Mucosa of stomach (tissue), 1 donor: ENCODE measurements around the gene XXYLT1.

ENCODE experiments used
- H3K27me3 ChIP-seq: one replicate; pipeline ENCODE4 v1.7.0; 2013; ENCODE audit warnings: mild to moderate bottlenecking, low read length; ENCODE audit not compliant: control insufficient read depth, insufficient read depth
- H3K36me3 ChIP-seq: one replicate; pipeline ENCODE4 v1.7.0; 2013; ENCODE audit warnings: low read length; ENCODE audit not compliant: control insufficient read depth, insufficient read depth
- H3K4me1 ChIP-seq: one replicate; pipeline ENCODE4 v1.7.0; 2013; ENCODE audit warnings: mild to moderate bottlenecking, low read length; ENCODE audit not compliant: control insufficient read depth, insufficient read depth
- H3K4me3 ChIP-seq: one replicate; pipeline ENCODE4 v1.7.0; 2013; ENCODE audit warnings: low read length
- H3K9ac ChIP-seq: one replicate; pipeline ENCODE4 v1.7.0; 2013; ENCODE audit warnings: mild to moderate bottlenecking, low read length, moderate library complexity
- H3K9me3 ChIP-seq: one replicate; pipeline ENCODE4 v1.7.0; 2013; ENCODE audit warnings: mild to moderate bottlenecking, low read length, moderate library complexity; ENCODE audit not compliant: control insufficient read depth
- donor health status: Pancreatic carcinoma.

XXYLT1 gene

DNA sequence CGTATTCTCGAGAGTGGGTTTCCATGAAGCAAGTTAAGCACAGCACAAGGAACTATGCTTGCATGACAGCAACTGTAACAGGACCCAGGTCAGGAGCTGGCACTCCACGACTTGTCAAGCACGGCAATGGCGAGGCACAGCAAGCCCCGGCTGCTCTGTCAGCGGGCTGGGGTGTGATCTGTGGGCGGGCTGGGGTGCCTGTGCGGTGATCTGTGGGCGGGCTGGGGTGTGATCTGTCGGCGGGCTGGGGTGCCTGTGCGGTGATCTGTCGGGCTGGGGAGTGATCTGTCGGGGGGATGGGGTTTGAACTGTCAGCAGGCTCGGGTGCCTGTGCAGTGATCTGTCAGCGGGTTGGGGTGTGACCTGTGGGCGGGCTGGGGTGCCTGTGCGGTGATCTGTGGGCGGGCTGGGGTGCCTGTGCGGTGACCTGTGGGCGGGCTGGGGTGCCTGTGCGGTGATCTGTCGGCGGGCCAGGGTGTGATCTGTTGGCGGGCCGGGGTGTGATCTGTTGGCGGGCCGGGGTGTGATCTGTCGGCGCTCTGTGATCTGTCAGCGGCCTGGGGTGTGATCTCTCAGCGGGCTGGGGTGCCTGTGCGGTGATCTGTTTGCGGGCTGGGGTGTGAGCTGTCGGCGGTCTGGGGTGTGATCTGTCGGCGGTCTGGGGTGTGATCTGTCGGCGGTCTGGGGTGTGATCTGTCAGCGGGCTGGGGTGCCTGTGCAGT lies 205.7 kb downstream of the XXYLT1 start:
- H3K36me3 ChIP-seq = peaks cover 3% of the 10 kb centered on the region
- H3K4me3 ChIP-seq = no peak overlapping the region
- no peak overlapping the region for H3K9ac ChIP-seq
- no peaks in the 10 kb centered on the region for H3K27me3 ChIP-seq
- no peaks in the 10 kb centered on the region for H3K9me3 ChIP-seq
- H3K4me1 ChIP-seq = peaks cover 23% of the 10 kb centered on the region

DNA sequence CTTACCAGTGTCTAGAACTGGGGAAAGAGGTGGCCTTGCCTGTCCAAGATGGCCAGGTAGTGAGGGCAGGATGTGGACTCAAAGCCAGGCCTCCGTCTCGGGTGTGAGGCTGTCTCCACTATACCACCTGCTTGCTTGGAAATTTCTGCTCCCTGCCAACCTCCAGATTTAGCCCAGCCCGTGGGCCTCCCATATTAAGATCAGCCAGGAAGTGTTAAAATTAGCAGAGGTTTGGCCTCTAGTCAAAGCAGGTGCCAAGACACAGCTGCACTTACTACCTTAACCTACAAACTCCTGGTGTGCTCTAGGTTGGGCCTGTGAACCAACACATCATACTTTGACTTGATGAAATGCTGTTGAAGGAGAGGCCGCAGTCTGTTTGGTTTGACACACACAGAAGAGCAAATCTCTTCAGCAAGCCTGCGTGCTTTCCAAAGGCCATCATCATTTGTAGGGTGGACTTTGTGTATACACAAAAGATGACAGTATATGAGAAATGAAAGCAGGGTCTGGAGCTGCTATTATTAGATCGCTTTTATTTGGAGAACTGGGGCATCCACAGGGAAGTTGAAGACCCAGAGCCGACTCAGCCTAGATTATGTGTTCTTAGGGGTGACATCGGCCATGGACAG lies 206.5 kb downstream of the XXYLT1 start:
- Histone ChIP-seq H3K36me3 (peaks cover 3% of the 10 kb centered on the region), H3K4me3 (no peak overlapping the region)

DNA sequence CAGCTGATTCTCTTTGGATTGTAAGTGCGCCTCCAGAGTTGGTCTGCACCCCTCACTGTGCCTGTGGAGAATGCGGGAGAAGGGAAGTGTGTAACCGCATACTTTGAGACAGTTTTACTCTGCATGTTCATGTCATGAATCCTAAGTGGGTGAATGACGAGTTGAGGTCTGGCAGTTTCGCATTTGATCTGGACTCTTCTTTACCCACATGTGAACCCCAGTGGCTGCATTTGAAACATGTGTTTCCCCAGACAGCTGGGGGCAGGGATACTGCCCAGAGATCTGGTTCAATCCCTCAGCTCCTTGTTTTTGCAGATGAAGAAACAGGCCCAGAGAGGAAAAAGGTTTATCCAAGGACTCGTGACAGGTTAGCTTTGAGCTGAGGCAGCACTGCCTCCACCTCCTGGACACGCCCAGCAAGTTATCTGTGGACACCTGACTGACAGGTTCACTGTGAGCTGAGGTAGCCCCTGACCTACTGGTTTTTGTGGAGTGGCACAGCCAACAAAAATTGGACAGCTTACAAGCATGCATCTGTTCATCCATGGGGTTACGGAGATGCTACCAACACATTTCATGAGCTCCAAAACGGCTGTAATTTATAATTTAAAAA lies 207.3 kb downstream of the XXYLT1 start:
- peaks cover 16% of the 10 kb centered on the region for H3K4me1 ChIP-seq
- H3K4me3 ChIP-seq = no peak overlapping the region
- H3K9ac ChIP-seq = peak overlapping the region; percentile 8
- H3K36me3 ChIP-seq = peaks cover 1% of the 10 kb centered on the region
- no peaks in the 10 kb centered on the region for H3K9me3 ChIP-seq
- H3K27me3 ChIP-seq = no peaks in the 10 kb centered on the region

More for the DNA sequence above, 206.5 kb downstream of the XXYLT1 start:
- Histone ChIP-seq H3K27me3 (no peaks in the 10 kb centered on the region), H3K9me3 (no peaks in the 10 kb centered on the region), H3K4me1 (peaks cover 16% of the 10 kb centered on the region), H3K9ac (no peak overlapping the region)

DNA sequence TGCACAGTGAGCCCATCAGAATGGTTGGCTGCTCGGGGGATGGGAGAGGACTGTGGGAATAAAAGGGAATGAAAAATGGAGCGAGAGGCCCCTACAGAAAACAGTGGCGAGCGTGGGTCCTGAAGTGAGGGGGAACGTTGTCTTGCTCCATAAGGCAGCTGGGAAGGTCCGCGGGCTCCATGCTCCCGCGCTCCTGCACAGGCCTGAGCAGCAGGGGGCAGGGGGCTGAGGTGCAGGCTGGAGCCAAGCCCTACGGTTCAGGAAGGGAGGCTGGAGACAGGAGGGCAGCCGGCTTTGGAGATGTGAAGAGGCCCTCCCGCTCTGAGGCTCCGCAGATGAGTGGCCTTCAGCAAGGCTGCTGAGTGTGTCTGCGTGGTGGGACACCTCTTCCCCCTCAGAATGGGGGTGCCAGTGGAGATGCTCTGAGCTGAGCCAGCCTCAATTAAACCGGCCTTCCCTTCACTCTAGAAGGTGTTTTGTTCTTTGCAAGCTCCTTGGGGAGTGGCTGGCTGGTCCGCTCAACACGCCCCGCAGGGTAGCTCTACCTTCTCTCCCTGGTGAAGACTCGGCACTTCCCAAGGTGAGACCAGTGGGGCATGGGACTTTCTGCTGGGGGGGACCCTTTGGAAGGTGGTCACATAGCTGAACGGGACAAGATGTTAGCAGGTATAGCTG lies 208.0 kb downstream of the XXYLT1 start:
- no peaks in the 10 kb centered on the region for H3K36me3 ChIP-seq
- no peaks in the 10 kb centered on the region for H3K9me3 ChIP-seq
- H3K27me3 ChIP-seq = no peaks in the 10 kb centered on the region
- H3K4me3 ChIP-seq = no peak overlapping the region
- no peak overlapping the region for H3K9ac ChIP-seq
- H3K4me1 ChIP-seq = peaks cover 16% of the 10 kb centered on the region

DNA sequence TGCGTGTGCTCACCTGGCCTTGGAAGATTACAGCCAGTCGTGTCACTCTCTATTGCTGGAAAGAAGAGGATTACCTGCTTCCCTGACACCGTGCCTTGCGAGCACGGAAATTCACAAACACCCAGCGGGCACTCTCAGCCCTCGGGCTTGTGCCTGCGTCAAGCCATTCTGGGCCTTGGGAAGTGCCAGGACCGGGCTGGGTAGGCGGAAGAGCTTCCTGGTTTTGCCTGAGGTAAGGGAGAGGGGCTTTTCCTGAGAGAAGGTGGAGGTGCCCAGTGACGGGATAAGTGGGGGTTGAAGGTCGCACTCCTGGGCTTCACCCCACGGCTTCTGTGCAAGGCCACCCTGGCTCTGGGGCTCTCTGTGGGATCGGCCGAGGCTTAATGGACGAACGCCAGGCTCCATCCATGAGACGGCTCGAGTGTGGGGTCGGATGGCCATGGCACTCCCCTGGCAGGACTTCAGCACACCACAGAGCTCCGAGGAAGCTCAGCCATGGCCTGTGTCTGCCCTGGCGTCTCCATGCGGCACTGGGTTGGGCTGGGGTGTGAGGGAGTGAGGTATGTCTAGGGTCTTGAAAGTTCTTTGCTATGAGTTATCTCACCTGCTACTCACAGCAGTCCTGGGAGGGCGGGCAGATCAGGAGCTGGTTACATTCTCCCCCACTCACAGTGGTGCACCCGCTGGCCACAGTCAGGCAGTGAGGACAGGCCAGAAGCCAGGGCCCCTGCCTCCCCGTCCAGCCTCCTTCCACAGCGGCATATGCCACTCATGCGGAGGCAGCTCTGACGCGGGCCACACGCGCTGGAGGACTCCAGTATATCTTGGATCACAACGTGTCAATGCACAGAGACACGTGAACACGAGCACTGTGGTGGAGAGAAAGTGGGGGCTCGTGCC lies 209.0 kb downstream of the XXYLT1 start:
- no peak overlapping the region for H3K9ac ChIP-seq
- peaks cover 16% of the 10 kb centered on the region for H3K4me1 ChIP-seq
- no peaks in the 10 kb centered on the region for H3K36me3 ChIP-seq
- H3K4me3 ChIP-seq = no peak overlapping the region
- H3K27me3 ChIP-seq = no peaks in the 10 kb centered on the region
- H3K9me3 ChIP-seq = no peaks in the 10 kb centered on the region

DNA sequence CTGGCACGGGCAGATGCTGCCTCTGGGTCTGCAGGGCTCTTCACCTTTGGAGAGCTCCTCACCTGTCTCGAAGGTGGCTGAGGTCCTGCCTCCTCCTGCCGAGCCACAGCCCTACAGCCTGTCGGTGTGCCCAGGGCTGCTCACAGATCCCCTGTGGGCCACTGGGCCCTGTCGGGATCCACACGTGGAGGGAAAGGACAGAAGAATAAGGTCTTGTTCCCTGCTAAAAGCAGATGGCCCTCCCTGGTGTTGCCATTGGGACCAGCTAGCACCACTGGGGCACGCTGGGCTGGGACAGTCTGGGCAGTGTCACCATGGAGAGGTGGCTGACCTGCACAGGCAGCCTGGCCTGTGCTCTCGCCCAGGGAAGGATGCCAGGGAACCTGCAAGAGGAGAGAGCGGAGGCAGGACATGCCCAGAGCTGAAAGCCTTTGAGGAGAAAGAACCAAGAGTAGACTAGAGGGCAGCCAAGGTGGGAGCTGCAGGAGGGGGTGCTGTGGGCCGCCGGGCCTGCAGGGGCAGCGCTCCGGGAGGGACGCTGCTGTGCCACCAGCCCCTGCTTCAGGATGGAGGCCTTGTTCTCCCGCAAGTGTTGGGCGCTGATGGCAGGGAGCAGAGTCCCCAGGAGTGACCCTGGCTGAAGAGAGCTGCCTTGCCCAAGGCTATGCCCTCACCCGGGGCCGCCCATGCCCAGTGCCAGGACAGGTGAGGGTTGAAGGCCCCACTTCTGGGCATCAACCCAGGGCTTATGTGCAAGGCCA lies 210.2 kb downstream of the XXYLT1 start:
- H3K9ac ChIP-seq = no peak overlapping the region
- no peaks in the 10 kb centered on the region for H3K9me3 ChIP-seq
- H3K4me1 ChIP-seq = peaks cover 16% of the 10 kb centered on the region
- no peaks in the 10 kb centered on the region for H3K36me3 ChIP-seq
- H3K4me3 ChIP-seq = no peak overlapping the region
- H3K27me3 ChIP-seq = no peaks in the 10 kb centered on the region

DNA sequence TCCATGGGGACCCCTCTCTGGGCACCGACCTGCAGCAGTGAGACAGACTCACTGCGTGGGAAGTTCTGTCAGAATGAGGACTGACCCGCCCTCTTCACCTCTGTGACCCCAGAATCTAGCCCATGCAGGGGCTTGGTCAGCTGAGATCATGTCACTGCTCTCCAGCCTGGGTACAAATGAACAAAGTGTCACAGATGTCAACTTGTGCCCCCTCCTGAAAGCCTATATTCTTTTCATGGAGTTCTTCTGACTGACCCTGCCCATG lies 210.8 kb downstream of the XXYLT1 start:
- Histone ChIP-seq H3K27me3 (no peaks in the 10 kb centered on the region), H3K4me3 (no peak overlapping the region), H3K9me3 (no peaks in the 10 kb centered on the region), H3K36me3 (no peaks in the 10 kb centered on the region), H3K4me1 (peaks cover 16% of the 10 kb centered on the region), H3K9ac (no peak overlapping the region)

DNA sequence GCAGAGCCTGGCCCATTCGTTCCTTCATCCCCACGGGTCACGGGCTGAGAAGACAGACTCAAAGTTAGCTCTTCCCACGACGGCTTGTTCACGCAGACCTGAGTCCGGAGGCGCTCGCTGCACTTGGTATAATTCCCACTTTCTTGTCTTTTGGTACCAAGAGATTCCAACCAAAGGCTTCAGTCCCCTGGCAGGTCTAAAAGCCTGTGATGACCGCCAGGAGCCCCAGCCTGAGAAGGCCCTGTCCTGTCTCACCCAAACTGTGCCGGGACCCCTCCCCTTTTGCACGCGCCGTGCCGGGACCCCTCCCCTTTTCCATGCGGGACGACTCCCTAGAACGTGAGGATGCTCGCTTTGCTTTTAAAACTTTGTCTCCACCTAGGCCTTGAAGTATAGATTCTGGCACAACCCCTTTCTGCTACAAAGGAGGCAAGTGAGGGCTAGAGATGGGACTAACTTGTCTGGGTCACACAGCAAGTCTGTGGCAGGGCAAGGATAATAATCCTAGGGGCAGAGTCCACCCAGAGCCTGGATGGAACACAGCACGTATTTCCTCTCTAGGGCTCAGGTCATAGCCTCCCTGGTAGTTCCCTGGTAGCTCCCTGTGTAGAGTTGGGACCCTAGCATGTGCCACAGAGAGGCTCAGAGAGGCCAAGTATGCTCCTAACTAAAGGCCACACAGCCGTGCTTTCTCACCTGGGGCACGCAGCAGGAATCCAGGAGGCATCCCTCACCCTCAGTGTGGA lies 211.3 kb downstream of the XXYLT1 start:
- Histone ChIP-seq H3K4me3 (no peak overlapping the region), H3K4me1 (peaks cover 15% of the 10 kb centered on the region), H3K9me3 (no peaks in the 10 kb centered on the region), H3K9ac (no peak overlapping the region), H3K36me3 (no peaks in the 10 kb centered on the region), H3K27me3 (no peaks in the 10 kb centered on the region)

DNA sequence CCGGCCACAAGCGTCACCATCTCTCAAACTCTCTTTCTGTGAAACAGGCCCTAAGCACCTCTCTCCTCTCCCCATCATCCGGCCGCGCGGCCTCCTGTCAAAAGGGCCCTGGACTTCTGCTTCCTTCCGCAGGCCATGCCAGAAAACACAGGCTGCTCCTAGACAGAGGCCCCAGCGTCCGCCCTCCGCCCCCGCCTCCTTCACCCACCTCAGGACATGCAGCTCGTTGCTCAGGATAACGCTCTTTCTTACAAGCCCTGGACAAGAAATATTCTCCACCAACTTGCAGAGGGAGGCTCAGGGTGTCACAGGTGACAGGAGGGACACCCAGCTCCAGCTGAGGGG lies 212.0 kb downstream of the XXYLT1 start:
- no peak overlapping the region for H3K4me3 ChIP-seq

DNA sequence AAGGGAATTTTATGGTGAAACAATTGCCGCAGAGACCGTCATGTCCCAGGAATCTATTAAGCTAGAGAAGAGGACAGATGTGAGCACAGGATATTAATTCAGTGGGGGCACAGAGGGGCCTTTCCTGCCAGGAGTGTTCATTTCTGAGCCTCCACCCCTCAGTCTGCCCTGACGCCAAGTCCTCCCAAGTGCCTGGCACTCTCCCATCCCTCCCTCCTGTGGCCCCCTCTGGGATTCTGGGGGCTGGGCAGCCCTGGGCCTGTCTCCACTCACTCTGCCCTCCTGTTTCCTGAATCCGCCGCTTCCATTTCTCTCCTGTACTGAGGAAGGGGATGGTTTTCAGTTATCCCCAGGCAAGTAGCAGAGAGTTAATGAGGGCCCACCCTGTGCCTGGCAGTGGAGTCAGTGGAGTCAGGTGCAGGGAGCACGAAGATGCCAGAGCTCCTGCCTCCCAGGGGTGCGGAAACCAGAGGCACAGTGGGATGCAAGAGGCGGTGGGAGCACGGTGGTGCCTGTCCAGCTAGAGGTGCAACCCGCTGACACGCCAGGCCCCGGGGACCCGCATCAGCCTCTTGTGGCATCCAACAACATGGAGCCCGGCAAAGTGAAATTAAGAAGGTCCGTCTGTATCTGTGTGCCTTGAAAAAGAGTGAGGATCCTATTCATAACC lies 212.5 kb downstream of the XXYLT1 start:
- Histone ChIP-seq H3K27me3 (no peaks in the 10 kb centered on the region), H3K4me3 (no peak overlapping the region), H3K9ac (no peak overlapping the region), H3K9me3 (no peaks in the 10 kb centered on the region), H3K36me3 (no peaks in the 10 kb centered on the region), H3K4me1 (peaks cover 6% of the 10 kb centered on the region)

More for the DNA sequence above, 212.0 kb downstream of the XXYLT1 start:
- peaks cover 10% of the 10 kb centered on the region for H3K4me1 ChIP-seq
- no peaks in the 10 kb centered on the region for H3K9me3 ChIP-seq
- H3K36me3 ChIP-seq = no peaks in the 10 kb centered on the region
- no peaks in the 10 kb centered on the region for H3K27me3 ChIP-seq
- no peak overlapping the region for H3K9ac ChIP-seq
